Activated CD8-positive, alpha-beta memory T cell treated with anti-CD3 and anti-CD28 coated beads, Interleukin-2, amount 50 U/mL, for 1 hour (primary cell): Measurements from ENCODE around the gene PLK1.
"Not testable (repeated sequence)": the region's sequence is repeated elsewhere in the genome, so short reads cannot be mapped to it uniquely, and the experiment has no call there.

ENCODE experiments used
- DNase-seq: peaks from one replicate; pipeline ENCODE4 v3.0.0-alpha.2; 2020; ENCODE audit errors: extremely low read depth

The PLK1 gene

DNA sequence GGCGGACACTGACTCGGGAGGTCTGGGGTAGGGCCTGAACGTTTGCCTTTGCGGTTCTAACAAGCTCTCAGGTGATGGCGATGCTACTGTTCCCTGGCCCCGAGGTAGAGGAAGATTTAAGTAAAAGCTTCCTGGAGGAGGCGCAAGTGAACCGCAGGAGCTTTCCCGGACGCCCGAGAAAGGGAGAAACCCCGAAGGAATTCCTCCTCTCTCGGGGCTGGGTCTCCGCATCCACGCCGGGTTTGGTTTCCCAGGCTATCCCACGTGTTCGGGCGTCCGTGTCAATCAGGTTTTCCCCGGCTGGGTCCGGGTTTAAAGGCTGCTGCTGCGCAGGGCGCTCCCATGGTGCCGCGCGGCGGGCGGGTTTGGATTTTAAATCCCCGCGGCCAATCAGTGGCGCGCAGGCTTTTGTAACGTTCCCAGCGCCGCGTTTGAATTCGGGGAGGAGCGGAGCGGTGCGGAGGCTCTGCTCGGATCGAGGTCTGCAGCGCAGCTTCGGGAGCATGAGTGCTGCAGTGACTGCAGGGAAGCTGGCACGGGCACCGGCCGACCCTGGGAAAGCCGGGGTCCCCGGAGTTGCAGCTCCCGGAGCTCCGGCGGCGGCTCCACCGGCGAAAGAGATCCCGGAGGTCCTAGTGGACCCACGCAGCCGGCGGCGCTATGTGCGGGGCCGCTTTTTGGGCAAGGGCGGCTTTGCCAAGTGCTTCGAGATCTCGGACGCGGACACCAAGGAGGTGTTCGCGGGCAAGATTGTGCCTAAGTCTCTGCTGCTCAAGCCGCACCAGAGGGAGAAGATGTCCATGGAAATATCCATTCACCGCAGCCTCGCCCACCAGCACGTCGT, at the start of gene PLK1:
Gene PLK1 (plus strand): TSS at position 460 of the 844 bp plus-strand sequence. CDS start 44 bp downstream, at position 504.
- DNase-seq: peak; percentile 14

DNA sequence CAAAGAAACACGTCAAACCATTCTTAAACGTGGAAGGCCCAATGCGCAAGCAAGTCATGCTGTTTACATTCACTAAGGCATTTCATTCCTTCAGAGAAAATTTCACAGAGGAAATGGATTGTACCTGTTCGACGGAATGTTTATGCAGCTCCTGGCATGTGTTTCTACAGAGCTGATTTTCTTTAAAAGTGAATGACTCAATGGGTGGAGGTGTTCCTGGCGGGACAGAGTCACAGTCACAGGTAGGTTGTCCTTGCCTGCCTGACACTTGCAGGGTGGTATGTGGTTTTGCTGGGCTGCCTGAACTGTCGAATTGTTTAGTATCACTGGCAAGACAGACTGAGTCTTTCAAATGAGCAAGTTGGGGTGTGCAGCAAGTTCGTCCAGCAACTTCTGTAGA, 49.2 kb upstream of the PLK1 start:
- no peak for DNase-seq

DNA sequence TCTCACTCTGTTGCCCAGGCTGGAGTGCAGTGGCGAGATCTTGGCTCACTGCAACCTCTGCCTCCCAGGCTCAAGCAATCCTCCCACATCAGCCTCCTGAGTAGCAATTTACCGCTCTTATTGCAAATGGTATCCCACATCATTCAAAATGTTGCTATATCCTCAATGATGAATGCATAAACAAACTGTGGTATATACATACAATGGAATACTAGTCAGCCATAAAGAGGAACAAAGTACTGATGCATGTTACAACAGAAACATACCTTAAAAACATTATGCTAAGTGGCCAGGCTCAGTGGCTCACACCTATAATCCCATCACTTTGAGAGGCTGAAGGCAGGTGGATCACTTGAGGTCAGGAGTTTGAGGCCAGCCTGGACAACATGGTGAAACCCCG, 46.8 kb upstream of the PLK1 start:
- DNase-seq: not testable (repeated sequence)

DNA sequence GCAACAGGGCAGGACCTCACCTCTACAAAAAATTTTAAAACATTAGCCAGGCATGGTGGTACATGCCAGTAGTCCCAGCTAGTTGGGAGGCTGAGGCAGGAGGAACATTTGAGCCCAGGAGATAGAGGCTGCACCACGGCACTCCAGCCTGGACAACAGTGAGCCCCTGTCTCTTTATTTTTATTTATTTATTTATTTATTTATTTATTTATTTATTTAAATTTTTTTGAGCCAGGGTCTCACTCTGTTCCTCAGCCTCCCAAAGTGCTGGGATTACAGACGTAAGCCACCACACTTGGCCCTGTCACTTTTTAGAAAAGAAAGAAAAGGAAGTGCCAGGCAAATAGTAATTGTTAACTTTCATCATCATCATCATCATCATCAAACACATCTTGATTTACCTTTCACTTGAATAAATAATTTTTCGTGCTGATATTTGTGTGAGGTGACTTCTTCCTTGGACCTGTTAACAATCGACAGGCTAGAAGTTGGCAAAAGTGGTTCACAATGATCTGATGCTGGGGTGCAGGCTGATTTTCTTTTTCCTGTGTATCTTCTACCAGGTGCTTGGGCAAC, 44.1 kb upstream of the PLK1 start:
- no peak for DNase-seq

DNA sequence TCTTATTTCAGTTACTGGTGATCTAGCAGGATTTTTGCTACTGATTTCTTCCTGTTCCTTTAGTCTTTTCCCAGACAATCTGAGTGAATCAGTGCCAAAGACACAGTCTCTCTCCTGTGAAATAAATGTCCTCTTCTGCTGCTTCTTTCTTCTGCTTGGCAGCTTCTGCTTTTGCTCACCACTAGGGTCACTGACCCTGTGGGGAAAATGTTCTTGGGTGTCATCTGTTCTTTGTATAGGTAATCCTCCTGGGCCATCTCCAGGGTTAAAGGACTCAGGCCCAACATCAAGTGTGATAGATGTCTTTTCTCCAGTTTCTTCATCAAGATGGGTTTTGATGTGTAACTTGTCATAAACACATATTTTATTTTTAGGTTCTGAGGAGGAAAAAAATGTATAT, 42.7 kb upstream of the PLK1 start:
- DNase-seq: no peak

DNA sequence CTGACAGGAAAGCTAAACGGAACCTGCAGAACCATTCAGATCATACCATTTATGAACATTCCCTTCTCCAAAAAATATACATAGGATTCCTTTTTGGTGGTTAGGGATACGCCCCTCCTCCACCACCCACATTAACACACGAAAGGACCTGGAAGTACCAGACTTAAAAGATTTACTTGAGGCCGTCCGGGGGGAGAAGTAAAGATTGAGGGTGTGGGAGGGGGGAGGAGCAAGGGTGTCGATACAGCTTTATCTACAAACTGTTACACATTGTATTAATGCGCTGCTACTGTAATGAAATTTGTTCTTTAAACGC, 38.1 kb upstream of the PLK1 start:
- no peak for DNase-seq

DNA sequence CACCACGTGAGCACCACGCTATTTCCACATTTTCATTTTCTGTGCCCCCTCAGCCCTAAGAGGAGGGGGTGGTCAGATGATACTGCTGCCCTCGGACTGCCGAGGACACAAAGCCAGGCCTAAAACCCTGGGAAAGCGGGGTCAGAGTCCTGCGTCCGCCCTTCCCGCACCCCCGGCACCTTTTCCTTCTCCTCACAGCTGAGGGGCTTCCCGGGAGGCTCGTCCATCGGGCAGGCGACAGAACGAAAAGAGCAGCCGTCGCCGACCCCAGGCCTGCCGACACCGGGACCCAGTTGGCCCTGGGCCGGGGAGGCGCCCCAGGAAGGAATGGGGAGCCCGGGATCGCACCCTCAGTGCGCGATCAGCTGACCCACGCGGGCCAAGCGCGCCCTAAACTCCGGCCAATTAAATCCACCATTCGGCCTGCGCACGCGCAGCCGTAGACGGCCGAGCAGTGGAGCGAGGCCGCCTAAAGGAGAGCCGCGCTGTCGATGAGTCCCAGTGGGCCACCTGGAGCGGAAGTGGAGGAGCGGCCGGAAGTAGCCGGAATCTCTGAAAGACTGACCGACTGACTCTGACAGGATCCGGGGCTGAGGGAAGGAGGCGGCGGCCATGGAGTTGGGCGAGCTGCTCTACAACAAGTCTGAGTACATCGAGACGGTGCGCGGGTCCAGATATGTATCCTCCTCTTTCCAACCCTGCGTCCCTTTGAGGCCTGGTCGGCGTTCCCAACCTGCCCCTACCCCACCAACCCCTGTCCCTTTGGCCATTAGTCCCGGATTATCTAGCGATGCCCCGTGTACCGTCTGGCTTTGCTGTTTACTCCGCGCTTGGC, 37.5 kb upstream of the PLK1 start, which contains the start of the genes DCTN5 and PALB2:
Gene DCTN5 (plus strand): TSS at position 536 of the 835 bp plus-strand sequence. CDS start 77 bp downstream, at position 613.
Gene PALB2 (minus strand): TSS at position 380 of the 835 bp plus-strand sequence. CDS start 153 bp downstream, at position 227.
- peak; percentile 58 for DNase-seq

DNA sequence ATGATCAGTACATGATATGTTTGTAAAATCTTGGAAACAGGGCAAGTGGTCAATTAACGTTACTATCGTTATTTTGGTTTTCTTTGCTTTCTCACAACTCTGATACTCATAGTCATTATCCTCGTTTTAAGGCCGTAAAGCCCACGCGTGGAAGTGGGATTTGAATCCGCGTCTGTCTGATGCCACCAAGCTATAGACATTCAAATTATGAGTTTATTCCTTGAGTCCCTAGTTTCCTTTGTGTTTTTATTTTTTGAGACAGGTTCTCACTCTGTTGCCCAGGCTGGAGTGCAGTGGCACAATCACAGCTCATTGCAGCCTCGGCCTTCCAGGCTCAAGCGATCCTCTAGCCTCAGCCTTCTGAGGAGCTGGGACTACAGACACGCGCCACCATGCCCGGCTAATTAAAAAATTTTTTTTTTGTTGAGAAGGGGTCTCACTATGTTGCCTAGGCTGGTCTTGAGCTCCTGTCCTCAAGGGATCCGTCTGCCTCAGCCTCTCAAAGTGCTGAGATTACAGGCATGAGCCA, 36.4 kb upstream of the PLK1 start:
- DNase-seq: no peak

DNA sequence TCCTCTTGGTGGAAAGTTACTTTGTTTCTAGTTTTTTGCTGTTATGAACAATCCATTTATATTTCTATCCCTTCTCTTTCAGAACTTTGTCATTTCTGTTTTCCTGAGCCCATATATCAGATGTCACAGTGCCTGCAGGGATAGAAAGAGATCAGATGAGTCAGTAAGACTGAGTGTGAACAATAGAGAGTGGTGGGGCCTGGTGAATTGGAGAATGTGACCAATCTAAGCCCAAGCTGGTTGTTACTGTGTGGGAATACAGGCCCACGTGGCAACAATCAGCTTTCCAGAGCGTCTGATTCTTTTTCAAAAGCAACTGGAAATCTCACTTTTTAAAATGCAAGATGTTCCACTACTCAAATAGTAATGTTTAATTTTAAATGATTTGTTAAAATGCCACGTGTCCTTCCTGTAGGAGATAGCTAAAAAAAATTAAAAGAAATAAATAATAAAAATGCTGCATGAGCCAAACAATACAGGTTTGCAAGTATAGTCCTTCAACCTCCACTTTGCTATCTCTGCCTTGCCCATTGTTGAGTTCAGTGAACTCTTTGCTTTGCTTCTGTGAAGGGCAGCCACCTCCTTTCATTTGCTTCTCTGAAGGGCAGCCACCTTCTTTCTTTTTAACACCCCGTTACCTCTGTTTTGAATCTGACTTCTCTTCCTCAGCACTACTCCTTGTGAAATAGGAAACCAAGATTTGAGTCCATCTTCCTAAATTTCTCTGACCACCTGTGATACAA, 27.8 kb upstream of the PLK1 start:
- DNase-seq: no peak

DNA sequence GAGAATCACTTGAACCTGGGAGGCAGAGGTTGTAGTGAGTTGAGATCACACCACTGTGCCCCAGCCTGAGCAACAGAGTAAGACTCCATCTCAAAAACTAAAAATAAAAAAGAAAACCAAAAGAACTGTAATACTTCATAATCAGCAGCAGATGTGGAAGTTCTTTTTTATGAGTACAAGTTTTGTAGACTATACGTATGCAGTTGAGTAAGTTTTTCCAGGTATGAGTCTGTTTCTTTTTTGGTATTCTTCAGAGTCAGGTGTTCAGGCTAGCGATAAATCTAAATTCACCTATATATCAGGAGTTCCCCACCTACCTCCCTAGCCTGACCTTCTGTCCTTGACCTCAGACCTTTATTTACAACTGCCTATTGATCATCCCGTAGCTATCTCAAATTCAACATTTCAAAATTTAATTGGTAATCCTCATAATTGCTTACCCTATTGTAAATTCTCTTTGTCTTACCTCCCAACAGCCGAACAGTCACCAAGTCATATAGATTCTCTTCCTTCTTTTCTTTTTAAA, 26.7 kb upstream of the PLK1 start:
- DNase-seq: no peak

DNA sequence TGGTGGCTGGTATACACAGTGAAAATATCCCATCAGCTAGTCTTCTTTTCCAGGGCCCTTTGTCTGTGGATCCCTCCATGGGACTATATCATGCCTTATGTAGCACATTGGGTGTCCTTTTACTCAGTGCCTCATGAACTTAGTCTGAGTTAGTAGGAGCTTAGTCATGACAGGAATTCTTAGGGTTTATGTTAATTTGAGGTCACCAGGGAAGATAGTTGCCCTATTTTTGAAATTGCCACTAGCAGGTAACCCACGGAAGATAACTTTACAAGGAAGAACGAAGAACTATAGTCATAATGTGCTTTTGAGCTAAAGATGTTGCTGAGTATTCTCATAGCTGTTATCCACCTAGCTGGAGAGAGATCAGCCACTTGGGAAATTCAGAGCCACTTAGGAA, 14.8 kb upstream of the PLK1 start:
- no peak for DNase-seq

DNA sequence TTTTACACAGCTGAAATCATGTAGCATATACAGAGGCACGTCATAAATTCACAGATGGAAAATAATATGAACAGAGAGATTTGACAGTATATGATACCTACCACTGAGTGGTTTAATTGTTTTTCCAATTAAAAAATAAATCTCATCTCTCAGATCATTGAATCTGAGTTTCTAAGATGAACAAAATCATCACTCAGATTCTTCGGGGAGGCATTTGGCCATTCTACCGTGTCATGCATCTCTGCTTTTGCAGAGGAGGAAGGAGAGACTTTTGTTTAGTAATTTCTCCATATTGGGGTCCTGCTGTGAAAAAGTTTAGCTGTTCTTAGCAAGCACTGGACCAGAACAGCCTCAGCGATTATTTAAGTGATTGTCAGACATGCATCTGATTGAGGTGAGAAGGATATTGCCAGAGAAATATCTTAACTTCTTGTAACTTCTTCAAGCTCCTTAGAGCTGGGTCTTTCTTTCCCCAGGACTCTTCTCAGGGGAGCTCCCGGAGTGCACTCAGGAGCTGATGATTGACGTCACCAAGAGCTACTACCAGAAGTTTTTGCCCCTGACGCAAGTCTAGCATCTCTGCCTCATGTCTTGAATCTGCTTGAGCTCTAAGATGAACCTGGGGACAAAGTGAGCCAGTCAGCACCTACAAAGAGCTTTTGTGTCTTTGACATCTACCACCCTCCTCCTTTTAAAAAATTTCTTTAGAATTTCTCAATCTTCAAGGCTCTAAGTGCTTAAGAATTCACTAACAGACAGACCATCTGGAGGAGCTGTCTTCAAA, 11.9 kb upstream of the PLK1 start:
- DNase-seq: no peak

DNA sequence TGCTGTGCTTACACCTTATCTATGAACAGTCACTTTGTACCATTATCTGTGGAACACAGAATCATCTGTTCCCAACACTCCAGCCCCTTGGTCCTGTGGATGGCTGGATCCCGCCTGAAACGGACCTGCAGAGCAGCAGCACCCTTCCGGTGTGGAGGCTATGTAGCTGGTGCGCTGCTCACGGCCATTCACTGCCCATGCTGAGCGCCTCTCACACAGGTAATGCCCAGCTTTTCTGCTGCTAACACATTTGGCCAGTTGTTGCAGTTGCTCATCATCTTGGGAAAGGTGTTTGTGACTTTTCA, 11.4 kb upstream of the PLK1 start:
- DNase-seq: no peak

DNA sequence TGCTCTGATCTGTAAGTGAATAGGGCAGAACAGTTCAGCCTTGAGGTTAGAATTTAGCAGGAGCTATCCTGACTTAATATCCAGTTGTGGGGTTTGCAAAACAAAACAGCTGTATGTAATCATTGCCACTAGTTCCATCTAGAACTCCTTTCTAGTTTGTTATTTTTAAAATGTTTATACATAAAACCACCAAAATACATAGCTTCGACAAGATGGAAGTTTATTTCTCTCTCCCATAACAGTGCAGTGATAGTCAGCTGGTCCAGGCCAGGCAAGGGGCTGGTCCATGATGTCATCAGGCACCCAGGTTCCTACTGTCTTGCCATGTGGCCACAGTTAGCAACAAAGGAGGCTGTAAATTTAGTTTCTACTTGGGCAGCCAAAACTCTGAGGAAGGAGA, 10.5 kb upstream of the PLK1 start:
- no peak for DNase-seq

DNA sequence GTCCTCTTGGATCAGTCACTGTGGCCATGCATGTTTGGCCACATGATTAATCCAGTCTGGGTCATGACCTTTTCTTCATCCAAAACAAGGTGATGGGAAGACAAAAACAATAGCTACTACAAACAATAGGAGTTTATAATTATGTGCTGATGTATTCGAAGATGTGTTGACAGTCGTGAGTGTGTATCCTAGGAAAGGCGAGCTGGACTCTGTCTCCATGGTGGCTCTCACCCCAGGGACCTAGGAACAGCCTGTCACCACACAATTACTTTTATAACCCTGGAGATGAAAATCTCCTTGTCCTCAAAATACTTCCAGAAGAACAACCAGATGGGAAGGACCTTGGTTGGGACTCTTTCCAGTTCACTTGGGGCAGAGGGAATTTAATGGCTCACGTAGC, 9.8 kb upstream of the PLK1 start:
- DNase-seq: no peak

DNA sequence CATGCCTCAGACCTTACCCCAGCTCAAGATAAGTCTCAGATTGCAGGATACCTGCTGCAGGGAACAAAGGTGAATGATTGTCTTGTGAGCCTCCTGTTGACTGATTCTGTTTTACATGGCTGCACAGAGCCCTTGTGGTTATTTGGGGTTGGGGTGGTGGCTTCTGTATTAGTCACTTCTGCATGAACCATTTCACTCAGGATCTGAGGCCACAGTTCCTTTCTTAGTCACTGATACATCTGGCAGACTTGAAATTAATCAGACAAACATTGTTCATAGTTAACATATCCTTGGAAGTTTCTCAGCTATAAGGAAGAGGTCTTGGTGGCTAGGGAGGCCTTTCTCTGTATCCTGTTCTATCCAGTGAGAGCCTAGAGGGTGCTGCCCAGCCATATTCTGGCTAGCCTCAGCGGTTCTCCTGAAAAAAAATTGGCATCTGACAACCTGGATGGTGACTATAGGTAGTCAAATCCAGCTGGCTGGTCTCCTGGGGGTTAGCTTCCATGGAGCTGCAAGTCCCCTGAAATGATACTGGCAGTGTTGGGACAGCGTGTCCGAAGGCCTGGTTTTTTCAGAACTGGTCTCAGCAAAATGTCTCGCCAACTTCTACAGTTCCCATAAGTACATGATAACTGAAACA, 8.4 kb upstream of the PLK1 start:
- no peak for DNase-seq

DNA sequence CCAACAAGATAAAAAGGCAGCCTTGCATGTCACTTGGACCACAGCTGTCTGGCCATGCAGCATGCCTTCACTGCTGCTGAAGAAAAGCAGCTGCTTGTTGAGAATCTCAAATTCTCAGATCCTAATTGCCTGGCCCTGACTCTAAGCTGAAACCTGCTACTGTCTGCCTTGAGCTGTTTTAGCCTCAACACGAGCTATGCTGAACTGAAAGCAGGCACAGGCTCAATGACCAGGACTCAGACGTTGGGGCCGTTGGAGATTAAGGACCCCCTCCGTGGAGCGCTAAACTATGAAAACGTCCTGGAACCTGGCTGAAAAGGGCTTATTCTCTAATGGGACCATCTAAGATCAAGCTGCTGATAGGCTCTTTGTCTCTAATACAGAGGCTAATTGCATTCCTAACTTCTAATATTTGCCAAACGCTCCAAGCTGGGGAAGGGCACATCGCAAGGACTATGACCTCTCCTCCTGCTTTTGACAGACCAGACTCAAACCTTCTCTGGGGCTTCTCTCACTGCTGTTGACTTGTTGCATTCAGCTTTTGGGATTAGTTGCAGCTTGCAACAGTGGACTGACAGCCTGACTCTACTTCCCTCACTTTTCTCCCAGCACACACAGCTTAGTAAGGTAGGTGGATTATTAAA, 4.6 kb upstream of the PLK1 start:
- no peak for DNase-seq

DNA sequence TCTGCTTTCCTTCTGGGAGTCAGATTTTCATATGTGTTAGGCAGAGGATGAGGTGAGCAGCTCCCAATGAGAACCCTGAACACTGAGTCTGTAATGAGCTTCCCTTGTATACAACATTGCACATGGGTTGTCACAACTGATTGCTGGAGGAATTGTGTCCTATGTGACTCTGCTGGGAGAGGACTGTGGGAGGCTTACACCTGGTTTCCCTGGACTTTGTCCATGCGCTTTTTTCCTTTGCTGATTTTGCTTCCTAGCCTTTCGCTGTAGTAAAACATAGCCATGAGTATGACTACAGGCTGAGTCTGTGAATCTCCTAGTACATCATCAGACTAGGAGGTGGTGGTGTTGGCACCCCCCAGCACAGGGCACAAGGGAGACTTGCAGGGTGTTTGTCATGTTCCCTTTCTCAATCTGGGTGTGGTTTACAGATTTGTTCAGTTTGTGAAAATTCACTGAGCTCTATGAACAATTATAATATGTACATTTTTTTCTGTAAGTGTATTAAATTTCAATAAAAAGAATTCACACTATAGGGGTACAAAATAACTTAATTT, 1.7 kb upstream of the PLK1 start:
- no peak for DNase-seq

DNA sequence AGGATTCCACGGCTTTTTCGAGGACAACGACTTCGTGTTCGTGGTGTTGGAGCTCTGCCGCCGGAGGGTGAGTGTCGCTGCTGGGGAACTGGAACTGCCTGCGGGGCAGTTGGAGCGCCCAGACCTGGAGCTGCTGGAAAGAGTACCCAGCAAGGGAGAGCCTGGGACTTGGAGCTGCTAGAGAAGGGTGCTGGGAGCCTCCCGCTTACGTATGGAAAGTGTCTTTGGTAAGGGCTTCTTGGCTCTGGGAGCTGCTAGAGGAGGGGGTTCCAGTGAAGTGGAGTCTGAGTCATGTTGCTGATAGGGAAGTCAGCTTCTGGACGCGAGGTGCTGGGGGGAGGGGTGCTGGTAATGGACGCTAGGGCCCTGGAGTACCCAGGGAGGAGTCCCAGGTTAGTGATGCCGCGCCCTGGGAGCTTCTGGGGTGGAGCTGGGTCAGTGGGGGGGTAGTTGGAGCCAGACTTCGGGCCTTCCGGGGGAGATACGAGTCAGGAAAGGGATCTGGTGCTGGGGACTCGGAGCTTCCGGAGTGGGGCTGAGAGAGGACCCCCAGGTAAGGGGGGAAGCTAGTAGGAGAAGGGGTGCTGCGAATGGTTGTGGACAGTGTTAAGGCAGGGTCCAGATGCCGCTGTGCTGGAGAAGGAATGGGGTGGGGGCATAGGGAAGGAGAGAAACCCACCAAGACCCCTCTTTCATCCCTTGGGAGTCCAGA, 741 bp downstream of the PLK1 start:
- no peak for DNase-seq
